ENCODE results near the gene LDAH.

The LDAH gene

DNA sequence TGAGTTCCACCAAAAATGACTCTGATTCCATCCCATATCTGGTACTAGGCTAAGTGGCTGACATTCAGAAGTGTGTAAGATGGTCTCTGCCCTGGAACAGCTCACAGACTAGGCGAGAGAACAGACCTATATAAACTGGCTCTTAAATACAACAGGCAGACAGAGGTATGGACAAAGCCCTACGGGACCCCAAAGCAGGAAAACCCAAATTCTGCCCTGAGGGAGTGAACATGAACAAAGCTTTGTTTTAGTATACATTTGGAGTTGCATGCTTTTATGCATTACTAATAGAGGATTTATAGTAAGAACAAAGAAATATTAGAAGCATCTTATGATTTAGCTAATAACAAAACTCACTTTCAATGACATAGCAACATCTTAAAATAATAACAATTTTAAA, 130.8 kb downstream of the LDAH start:
- H3K9ac ChIP-seq (ENCODE audit: low read length): no peak overlapping the region
- H3K4me1 ChIP-seq (ENCODE audit: insufficient read depth, low read length): no peaks in the 10 kb centered on the region
- H3K9me3 ChIP-seq (ENCODE audit: low read length): no peaks in the 10 kb centered on the region
- no peak overlapping the region for H3K27ac ChIP-seq (ENCODE audit: low read depth, low read length)
- no peaks in the 10 kb centered on the region for H3K27me3 ChIP-seq (ENCODE audit: control insufficient read depth in 1 of 2, insufficient read depth in 2 of 2, low read length in 2 of 2)
- H3K4me3 ChIP-seq (ENCODE audit: low read depth in 1 of 2, low read length in 2 of 2): no peak overlapping the region
- peaks cover 6% of the 10 kb centered on the region for H3K36me3 ChIP-seq (ENCODE audit: insufficient read depth, low read length)

DNA sequence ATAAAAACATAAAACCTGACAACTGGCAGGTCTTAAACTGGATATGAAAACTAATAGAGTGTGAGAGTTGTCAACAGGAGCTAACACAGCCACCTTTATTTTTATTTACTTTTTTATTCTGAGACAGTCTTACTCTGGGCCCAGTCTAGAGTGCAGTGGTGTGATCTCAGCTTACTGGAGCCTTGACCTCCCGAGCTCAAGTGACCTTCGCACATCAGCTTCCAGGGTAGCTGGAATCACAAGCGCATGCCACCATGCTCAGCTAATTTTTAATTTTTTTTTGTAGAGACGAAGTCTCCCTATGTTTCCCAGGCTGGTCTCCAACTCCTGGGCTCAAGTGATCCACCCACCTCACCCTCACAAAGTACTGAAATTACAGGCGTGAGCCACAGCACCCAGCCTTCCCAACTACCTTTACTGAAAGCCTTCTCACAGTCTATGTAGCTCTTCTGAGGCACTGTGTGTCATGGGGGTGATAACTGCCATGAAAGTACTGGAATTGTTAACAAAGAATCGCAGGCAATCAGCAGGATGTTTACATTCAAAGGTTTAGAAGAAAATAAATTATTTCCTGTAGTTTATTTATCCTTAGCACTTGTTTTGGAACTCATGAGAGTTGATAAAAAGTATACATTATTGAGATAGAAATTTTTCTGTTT, 131.7 kb downstream of the LDAH start:
- H3K27me3 ChIP-seq (ENCODE audit: control insufficient read depth in 1 of 2, insufficient read depth in 2 of 2, low read length in 2 of 2): no peaks in the 10 kb centered on the region
- H3K4me3 ChIP-seq (ENCODE audit: low read depth in 1 of 2, low read length in 2 of 2): no peak overlapping the region
- H3K9me3 ChIP-seq (ENCODE audit: low read length): no peaks in the 10 kb centered on the region
- H3K9ac ChIP-seq (ENCODE audit: low read length): no peak overlapping the region
- no peaks in the 10 kb centered on the region for H3K4me1 ChIP-seq (ENCODE audit: insufficient read depth, low read length)
- H3K27ac ChIP-seq (ENCODE audit: low read depth, low read length): no peak overlapping the region
- H3K36me3 ChIP-seq (ENCODE audit: insufficient read depth, low read length): peaks cover 9% of the 10 kb centered on the region

DNA sequence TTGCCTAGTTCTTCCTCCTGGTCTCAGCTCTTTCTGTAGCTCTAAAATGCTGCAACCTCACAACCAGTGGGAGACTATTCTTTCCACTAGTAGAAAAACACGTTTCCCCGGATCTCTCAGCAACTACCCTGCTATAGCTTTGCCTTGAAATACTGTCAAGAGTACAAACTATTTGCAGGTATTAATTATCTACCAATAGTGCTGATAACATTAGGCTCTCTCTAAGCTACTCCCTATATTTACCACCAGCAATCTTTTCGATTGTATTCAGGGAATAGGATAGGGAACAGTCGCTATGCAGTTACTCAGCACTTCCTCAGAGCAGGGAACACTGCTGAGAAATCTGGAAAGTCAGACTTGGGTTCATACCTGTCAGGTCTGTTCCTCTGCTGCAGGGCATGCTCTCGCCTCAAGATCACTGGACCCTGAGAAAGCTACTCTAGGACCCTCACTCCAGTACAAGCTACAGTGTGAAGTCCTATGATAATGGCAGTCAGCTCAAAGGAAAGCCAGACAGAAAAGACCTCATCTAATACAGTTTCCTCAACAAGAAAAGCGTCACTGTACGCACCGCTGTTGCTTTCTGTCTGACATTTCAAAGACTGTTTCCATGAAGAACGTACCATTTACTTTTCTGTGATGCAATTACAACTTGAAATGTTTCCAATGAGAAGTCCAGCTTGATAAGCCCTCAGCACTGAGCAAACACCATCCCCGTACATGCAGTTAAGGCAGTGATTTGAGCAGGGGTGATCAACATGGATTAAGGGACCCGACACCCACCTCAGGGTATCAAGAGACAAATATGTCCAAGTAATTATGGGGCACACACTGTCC, 133.3 kb downstream of the LDAH start:
- Histone ChIP-seq H3K9ac (ENCODE audit: low read length) (no peak overlapping the region), H3K9me3 (ENCODE audit: low read length) (no peaks in the 10 kb centered on the region), H3K27me3 (ENCODE audit: control insufficient read depth in 1 of 2, insufficient read depth in 2 of 2, low read length in 2 of 2) (no peaks in the 10 kb centered on the region), H3K4me3 (ENCODE audit: low read depth in 1 of 2, low read length in 2 of 2) (no peak overlapping the region), H3K27ac (ENCODE audit: low read depth, low read length) (no peak overlapping the region), H3K4me1 (ENCODE audit: insufficient read depth, low read length) (no peaks in the 10 kb centered on the region), H3K36me3 (ENCODE audit: insufficient read depth, low read length) (peaks cover 20% of the 10 kb centered on the region)

DNA sequence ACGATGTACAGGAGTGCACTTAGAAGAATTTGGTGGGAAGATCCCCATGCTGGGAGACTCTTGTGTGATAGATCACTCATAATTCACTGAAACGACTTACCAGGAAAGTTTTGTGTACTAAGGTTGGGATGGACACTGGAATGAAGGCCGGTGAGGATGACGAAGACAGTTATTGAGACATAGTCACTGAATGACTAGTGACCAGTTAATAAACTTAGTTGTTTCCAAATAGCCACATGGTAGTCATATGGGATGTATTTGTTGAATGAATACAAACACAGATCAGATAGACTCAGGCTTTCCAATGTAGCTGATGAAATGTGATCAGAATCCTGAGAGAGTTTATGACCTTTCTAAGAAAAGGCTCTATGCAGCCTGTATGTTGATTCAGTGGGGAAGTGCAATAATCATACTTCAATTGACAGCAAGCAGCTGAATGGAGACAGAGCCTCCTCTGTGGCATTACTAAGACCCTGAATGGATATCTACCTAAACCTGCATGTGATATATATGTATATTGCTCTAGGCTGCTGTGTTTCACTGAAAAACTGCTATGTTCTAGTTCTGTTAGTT, 135.6 kb downstream of the LDAH start:
- peaks cover 29% of the 10 kb centered on the region for H3K36me3 ChIP-seq (ENCODE audit: insufficient read depth, low read length)
- no peak overlapping the region for H3K27ac ChIP-seq (ENCODE audit: low read depth, low read length)
- no peak overlapping the region for H3K4me3 ChIP-seq (ENCODE audit: low read depth in 1 of 2, low read length in 2 of 2)

DNA sequence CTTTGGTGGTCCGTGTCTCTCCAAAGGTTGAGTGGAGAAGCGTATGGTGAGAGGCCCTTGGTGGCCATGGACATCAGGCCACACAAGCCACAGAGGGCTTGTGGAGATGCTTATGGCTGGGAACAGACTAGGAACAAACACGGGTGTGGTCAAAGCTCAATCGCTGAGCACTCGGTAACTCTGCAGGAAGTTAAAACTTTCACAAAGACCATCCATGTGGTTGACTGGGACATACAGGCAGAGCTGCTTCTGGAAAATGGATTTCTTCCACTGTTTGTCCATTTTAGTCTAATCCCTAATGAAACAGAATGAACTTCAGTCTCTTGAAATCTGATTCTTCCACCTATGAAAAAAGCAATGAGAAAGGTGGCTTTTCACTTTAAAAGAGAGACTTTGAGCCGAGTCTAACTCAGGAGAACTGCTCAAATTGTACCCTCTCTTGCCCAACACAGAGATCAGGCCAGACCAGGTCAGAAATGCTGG, 138.3 kb downstream of the LDAH start:
- no peak overlapping the region for H3K4me3 ChIP-seq (ENCODE audit: low read depth in 1 of 2, low read length in 2 of 2)
- H3K4me1 ChIP-seq (ENCODE audit: insufficient read depth, low read length): no peaks in the 10 kb centered on the region
- H3K9me3 ChIP-seq (ENCODE audit: low read length): no peaks in the 10 kb centered on the region
- H3K9ac ChIP-seq (ENCODE audit: low read length): no peak overlapping the region
- H3K27ac ChIP-seq (ENCODE audit: low read depth, low read length): no peak overlapping the region
- peaks cover 30% of the 10 kb centered on the region for H3K36me3 ChIP-seq (ENCODE audit: insufficient read depth, low read length)
- no peaks in the 10 kb centered on the region for H3K27me3 ChIP-seq (ENCODE audit: control insufficient read depth in 1 of 2, insufficient read depth in 2 of 2, low read length in 2 of 2)

More for the DNA sequence above, 135.6 kb downstream of the LDAH start:
- Histone ChIP-seq H3K27me3 (ENCODE audit: control insufficient read depth in 1 of 2, insufficient read depth in 2 of 2, low read length in 2 of 2) (no peaks in the 10 kb centered on the region), H3K9me3 (ENCODE audit: low read length) (no peaks in the 10 kb centered on the region), H3K4me1 (ENCODE audit: insufficient read depth, low read length) (no peaks in the 10 kb centered on the region), H3K9ac (ENCODE audit: low read length) (no peak overlapping the region)

DNA sequence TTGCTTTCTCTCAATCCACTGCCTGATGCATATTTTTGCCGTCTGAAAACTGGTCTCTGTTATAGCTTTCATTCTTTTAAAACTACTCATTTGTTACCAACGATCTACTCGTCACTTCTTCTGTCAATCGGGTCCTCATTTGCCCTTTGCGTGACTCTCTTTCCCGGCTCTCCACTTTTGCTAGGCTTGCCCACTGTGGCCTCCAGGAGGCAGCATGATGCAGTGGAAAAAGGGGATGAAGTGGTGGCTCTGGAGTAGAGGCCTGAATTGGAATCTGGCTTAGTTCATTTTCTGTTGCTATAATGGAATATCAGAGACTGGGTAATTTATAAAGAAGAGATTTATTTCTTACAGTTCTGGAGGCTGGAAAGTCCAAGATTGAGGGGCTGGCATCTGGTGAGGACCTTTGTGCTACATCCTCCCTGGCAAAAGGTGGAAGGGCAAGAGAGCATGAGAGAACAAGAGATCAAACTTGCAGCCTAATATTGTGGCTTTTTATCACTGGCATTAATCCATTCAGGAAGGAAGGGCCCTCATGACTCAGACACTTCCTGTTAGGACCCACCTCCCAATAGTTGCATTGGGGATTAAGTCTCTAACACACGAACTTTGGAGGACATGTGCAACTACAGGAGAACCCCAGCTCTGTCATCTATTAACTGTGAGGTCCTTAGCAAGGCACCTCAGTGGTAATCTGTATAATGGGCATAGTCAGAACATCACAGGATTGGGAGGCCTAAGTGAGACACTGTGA, 140.6 kb downstream of the LDAH start:
- H3K36me3 ChIP-seq (ENCODE audit: insufficient read depth, low read length): peaks cover 25% of the 10 kb centered on the region
- no peaks in the 10 kb centered on the region for H3K9me3 ChIP-seq (ENCODE audit: low read length)
- no peak overlapping the region for H3K4me3 ChIP-seq (ENCODE audit: low read depth in 1 of 2, low read length in 2 of 2)
- no peaks in the 10 kb centered on the region for H3K27me3 ChIP-seq (ENCODE audit: control insufficient read depth in 1 of 2, insufficient read depth in 2 of 2, low read length in 2 of 2)
- H3K27ac ChIP-seq (ENCODE audit: low read depth, low read length): no peak overlapping the region
- no peaks in the 10 kb centered on the region for H3K4me1 ChIP-seq (ENCODE audit: insufficient read depth, low read length)
- no peak overlapping the region for H3K9ac ChIP-seq (ENCODE audit: low read length)

DNA sequence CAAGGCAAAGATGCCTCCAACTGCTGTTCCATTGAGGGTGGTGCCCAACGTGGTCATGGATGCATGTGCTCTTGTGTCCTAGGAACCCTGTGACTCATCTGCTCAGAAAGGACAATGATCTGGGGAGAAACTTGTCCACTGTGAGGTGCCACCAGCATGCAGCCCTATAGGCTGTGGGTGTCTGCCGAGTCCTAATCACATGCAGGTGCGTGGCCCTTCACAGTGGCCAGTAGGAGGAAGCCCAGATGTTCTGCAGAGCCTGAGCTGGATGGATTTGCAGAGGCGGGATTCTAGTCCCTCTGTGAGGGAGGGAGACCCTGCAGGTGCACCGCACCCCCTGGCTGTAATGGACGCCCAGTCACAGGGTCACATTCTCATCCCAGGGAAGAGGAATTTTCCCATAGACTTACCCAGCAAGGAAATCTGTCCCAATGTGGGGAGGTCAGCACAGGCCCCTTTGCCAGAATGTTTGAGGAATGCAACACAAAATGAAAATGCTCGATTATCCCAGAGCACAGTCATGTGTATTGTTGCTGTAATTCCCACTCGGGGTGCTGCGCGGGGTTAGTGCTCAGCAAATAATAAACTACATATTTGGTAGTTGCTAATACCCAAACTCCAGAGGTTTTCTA, 142.0 kb downstream of the LDAH start:
- H3K36me3 ChIP-seq (ENCODE audit: insufficient read depth, low read length): peaks cover 18% of the 10 kb centered on the region
- no peak overlapping the region for H3K27ac ChIP-seq (ENCODE audit: low read depth, low read length)
- no peak overlapping the region for H3K4me3 ChIP-seq (ENCODE audit: low read depth in 1 of 2, low read length in 2 of 2)
- H3K9ac ChIP-seq (ENCODE audit: low read length): no peak overlapping the region
- no peaks in the 10 kb centered on the region for H3K9me3 ChIP-seq (ENCODE audit: low read length)
- no peaks in the 10 kb centered on the region for H3K4me1 ChIP-seq (ENCODE audit: insufficient read depth, low read length)
- H3K27me3 ChIP-seq (ENCODE audit: control insufficient read depth in 1 of 2, insufficient read depth in 2 of 2, low read length in 2 of 2): no peaks in the 10 kb centered on the region

DNA sequence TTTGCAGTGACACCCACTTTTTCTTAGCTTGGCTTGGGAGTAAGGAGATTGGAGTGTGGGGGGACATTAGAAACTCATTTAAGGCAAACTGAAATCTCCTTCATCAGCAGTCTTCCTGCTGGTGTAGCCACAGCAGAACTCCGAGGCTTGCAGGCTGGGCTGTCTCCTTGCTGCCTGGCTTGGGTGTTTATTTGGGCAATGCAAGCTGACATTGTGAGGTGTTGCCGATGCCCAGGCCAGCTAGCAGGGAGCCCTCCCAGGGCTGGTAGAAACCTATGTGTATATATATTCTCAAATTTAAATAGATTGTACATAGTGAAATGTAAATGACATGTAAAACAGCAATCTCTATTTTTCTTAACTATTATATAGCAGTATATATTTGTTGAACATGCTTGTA, 144.1 kb downstream of the LDAH start:
- Histone ChIP-seq H3K27ac (ENCODE audit: low read depth, low read length) (no peak overlapping the region), H3K4me3 (ENCODE audit: low read depth in 1 of 2, low read length in 2 of 2) (no peak overlapping the region), H3K4me1 (ENCODE audit: insufficient read depth, low read length) (peaks cover 9% of the 10 kb centered on the region), H3K36me3 (ENCODE audit: insufficient read depth, low read length) (peaks cover 10% of the 10 kb centered on the region), H3K27me3 (ENCODE audit: control insufficient read depth in 1 of 2, insufficient read depth in 2 of 2, low read length in 2 of 2) (peaks cover 0 to 3% of the 10 kb centered on the region in 2 donors), H3K9ac (ENCODE audit: low read length) (no peak overlapping the region), H3K9me3 (ENCODE audit: low read length) (no peaks in the 10 kb centered on the region)

DNA sequence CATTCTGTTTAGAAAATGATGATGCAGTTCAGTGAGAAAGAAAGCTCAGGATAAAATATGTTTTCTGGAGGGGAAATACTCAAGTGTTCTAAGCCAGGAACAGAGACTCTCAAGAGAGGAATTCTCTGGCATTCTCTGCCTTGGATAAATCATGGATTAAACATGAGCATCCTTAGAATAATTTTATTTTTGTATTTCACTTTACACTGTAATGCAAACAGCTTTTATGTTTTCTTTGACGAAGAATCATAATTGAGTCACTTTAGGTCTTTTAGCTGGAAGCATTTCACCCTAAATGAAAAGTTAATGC, 144.9 kb downstream of the LDAH start:
- H3K9ac ChIP-seq (ENCODE audit: low read length): no peak overlapping the region
- H3K9me3 ChIP-seq (ENCODE audit: low read length): no peaks in the 10 kb centered on the region
- peaks cover 9% of the 10 kb centered on the region for H3K4me1 ChIP-seq (ENCODE audit: insufficient read depth, low read length)
- H3K27ac ChIP-seq (ENCODE audit: low read depth, low read length): no peak overlapping the region
- H3K36me3 ChIP-seq (ENCODE audit: insufficient read depth, low read length): peaks cover 8% of the 10 kb centered on the region
- H3K4me3 ChIP-seq (ENCODE audit: low read depth in 1 of 2, low read length in 2 of 2): no peak overlapping the region
- peaks cover 2 to 10% of the 10 kb centered on the region in 2 donors for H3K27me3 ChIP-seq (ENCODE audit: control insufficient read depth in 1 of 2, insufficient read depth in 2 of 2, low read length in 2 of 2)

DNA sequence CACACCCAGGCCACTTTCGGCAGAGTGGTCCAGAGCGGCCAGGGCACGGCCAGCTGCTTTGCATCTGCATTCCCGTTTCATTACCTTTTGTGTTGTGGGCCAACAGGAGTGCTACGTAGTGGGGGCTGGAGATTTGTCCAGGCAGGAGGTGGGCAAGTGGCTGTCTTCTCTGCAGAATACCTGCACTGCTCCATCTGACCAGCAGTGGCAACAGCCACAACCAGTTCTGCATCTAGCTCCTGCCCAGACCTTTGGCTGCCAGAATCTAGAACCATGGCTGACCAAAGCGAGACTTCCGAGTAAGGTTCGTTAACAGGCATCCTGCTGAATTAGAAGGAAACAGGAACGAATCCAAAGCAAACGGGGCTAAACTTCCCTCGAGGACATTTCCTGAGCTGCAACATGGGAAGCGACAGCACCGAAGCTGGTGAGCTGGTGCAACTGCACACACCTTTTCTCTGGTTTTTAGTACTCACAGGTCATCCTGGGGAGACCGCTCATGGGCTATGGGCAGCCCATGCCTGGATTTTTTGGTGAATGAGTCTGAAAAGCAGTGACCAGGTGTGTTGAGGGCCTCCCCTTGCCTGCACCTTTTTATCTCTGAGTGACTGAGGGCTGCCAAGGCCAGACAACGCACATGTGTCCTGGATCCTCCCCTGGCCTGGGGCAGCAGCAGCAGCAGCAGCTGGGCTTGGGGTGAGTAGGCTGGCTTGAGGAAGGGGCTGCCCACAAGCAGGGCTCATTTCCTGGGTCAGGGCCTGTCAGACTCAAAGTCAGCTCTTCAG, 145.4 kb downstream of the LDAH start:
- H3K4me3 ChIP-seq (ENCODE audit: low read depth in 1 of 2, low read length in 2 of 2): no peak overlapping the region
- no peak overlapping the region for H3K27ac ChIP-seq (ENCODE audit: low read depth, low read length)
- peaks cover 7 to 14% of the 10 kb centered on the region in 2 donors for H3K27me3 ChIP-seq (ENCODE audit: control insufficient read depth in 1 of 2, insufficient read depth in 2 of 2, low read length in 2 of 2)
- peaks cover 3% of the 10 kb centered on the region for H3K36me3 ChIP-seq (ENCODE audit: insufficient read depth, low read length)
- H3K9me3 ChIP-seq (ENCODE audit: low read length): no peaks in the 10 kb centered on the region
- H3K9ac ChIP-seq (ENCODE audit: low read length): no peak overlapping the region
- H3K4me1 ChIP-seq (ENCODE audit: insufficient read depth, low read length): peaks cover 9% of the 10 kb centered on the region
